ENCODE data around the gene HEMGN. TPM values are rescaled to one million over a fixed set of nuclear protein-coding genes. Genes with fewer than 3 reads are reported as not detected.
A peak's percentile ranks its signal among the peaks of the same experiment; 100 is the strongest.

The HEMGN gene
- polyA plus RNA-seq, 1 donor from 2014 or later, result not detected

DNA sequence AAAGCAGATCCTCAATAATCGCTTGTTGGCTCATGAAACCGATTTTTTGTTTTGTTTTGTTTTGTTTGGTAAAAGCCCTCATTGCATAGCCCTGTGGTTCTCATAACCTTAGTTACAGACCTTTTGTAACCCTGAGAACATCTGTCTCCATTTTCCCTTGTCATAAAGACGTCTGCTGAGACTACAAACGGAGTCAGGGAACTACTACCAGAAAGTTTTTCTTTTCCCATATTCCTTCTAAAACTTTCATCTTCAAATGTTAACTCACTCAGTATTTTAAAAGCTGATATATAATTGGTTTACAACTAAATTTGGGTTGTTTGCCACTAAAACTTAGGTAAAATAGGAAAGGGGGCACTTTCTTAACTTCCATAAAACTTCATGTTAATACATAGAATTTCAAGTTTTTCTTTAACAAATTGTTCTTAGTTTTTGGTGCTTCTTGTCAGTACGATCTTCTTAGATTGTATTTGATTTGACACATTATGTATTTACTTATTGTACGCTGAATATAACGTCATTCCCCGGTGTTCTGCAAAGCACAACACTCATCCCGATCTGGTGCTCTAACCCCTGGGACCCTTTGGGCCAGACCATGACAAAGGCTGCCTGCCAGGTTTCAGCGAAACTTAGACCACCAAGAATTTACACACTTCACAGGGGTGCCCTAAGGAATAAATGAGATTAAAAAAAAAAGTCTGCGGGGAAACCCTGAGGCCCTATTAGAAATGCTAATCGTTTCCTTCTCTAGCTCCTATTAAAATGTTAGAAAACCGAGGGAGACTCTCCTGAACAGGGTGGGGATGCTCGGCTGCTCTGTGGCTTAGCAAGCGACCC lies 44.1 kb upstream of the HEMGN start:
- no peak overlapping the region for H3K27ac ChIP-seq (ENCODE audit: low read length)

GRCh38 chr9:97980918-97981845 lies 43.2 kb upstream of the HEMGN start:
- H3K9ac ChIP-seq (ENCODE audit: low read length), result no peak overlapping the region
- H3K4me2 ChIP-seq (ENCODE audit: low read length), result no peak overlapping the region
- no peaks in the 10 kb centered on the region for H4K20me1 ChIP-seq (ENCODE audit: insufficient read depth)
- H3K9me2 ChIP-seq (ENCODE audit: insufficient read depth, low read length), result no peaks in the 10 kb centered on the region
- TF ChIP-seq EZH2 (IDR thresholded peaks at IDR 0.05; ENCODE audit: borderline replicate concordance, insufficient read depth, low read length, poor library complexity, severe bottlenecking) (no peak), MXI1 (conservative IDR thresholded peaks at IDR 0.05; ENCODE audit: poor library complexity, severe bottlenecking) (no peak), SMC3 (conservative IDR thresholded peaks at IDR 0.05; ENCODE audit: poor library complexity) (no peak), RAD21 (conservative IDR thresholded peaks at IDR 0.05) (no peak)
- H3K4me3 ChIP-seq (ENCODE audit: low read length), result no peak overlapping the region
- no peaks in the 10 kb centered on the region for H3K9me3 ChIP-seq (ENCODE audit: low read length)
- H3K27ac ChIP-seq (ENCODE audit: low read length), result no peak overlapping the region
- no peaks in the 10 kb centered on the region for H3K36me3 ChIP-seq (ENCODE audit: insufficient read depth, low read length)
- H3K27me3 ChIP-seq (ENCODE audit: insufficient read depth, low read depth, low read length), result peaks cover 13% of the 10 kb centered on the region
- H3K79me2 ChIP-seq (replicated peaks; ENCODE audit: insufficient read depth, low read length), result peaks cover 13% of the 10 kb centered on the region
- no peaks in the 10 kb centered on the region for H3F3A ChIP-seq (ENCODE audit: insufficient read depth, low read length, poor library complexity, severe bottlenecking)
- H2AFZ ChIP-seq (ENCODE audit: low read depth, low read length), result peak overlapping the region; percentile 33

More for the DNA sequence above, 44.1 kb upstream of the HEMGN start:
- Histone ChIP-seq H3K79me2 (replicated peaks; ENCODE audit: insufficient read depth, low read length) (peaks cover 22% of the 10 kb centered on the region), H3K27me3 (ENCODE audit: insufficient read depth, low read depth, low read length) (peaks cover 13% of the 10 kb centered on the region), H4K20me1 (ENCODE audit: insufficient read depth) (no peaks in the 10 kb centered on the region), H3K9me2 (ENCODE audit: insufficient read depth, low read length) (no peaks in the 10 kb centered on the region), H3K4me3 (ENCODE audit: low read length) (peak overlapping the region; percentile 85), H3F3A (ENCODE audit: insufficient read depth, low read length, poor library complexity, severe bottlenecking) (no peaks in the 10 kb centered on the region), H3K9ac (ENCODE audit: low read length) (peak overlapping the region; percentile 76), H3K9me3 (ENCODE audit: low read length) (no peaks in the 10 kb centered on the region), H3K4me2 (ENCODE audit: low read length) (peak overlapping the region; percentile 41), H3K36me3 (ENCODE audit: insufficient read depth, low read length) (no peaks in the 10 kb centered on the region), H2AFZ (ENCODE audit: low read depth, low read length) (peak overlapping the region; percentile 91)
- TF ChIP-seq SMC3 (conservative IDR thresholded peaks at IDR 0.05; ENCODE audit: poor library complexity), result no peak
- no peak for TF ChIP-seq RAD21 (conservative IDR thresholded peaks at IDR 0.05)

DNA sequence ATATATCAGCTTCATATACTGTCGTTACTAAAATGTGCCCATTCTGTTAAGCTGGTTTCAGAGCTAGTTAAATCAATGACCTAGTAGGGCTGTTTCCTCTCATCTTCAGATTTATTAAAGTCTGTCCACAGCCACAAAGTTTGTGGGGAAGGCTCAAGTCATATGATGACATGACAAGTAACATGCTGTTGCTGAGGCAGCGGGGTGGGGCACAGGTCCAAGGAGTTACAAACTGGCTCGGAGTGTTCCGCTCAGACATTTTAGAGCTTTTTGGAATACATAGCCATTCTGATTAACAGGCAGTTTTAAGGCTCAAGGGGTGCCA lies 42.5 kb upstream of the HEMGN start:
- TF ChIP-seq, protein P1, sequence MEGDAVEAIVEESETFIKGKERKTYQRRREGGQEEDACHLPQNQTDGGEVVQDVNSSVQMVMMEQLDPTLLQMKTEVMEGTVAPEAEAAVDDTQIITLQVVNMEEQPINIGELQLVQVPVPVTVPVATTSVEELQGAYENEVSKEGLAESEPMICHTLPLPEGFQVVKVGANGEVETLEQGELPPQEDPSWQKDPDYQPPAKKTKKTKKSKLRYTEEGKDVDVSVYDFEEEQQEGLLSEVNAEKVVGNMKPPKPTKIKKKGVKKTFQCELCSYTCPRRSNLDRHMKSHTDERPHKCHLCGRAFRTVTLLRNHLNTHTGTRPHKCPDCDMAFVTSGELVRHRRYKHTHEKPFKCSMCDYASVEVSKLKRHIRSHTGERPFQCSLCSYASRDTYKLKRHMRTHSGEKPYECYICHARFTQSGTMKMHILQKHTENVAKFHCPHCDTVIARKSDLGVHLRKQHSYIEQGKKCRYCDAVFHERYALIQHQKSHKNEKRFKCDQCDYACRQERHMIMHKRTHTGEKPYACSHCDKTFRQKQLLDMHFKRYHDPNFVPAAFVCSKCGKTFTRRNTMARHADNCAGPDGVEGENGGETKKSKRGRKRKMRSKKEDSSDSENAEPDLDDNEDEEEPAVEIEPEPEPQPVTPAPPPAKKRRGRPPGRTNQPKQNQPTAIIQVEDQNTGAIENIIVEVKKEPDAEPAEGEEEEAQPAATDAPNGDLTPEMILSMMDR (IDR thresholded peaks at IDR 0.05; ENCODE audit: poor library complexity, severe bottlenecking), result no peak
- TF ChIP-seq EP300 (conservative IDR thresholded peaks at IDR 0.05; ENCODE audit: poor library complexity, severe bottlenecking) (no peak), RAD21 (conservative IDR thresholded peaks at IDR 0.05) (no peak), SMC3 (conservative IDR thresholded peaks at IDR 0.05; ENCODE audit: poor library complexity) (no peak), EZH2 (IDR thresholded peaks at IDR 0.05; ENCODE audit: borderline replicate concordance, insufficient read depth, low read length, poor library complexity, severe bottlenecking) (no peak), TAF1 (IDR thresholded peaks at IDR 0.05; ENCODE audit: low read depth) (no peak), POLR2AphosphoS5 (IDR thresholded peaks at IDR 0.05) (no peak)
- TF ChIP-seq, protein P2, sequence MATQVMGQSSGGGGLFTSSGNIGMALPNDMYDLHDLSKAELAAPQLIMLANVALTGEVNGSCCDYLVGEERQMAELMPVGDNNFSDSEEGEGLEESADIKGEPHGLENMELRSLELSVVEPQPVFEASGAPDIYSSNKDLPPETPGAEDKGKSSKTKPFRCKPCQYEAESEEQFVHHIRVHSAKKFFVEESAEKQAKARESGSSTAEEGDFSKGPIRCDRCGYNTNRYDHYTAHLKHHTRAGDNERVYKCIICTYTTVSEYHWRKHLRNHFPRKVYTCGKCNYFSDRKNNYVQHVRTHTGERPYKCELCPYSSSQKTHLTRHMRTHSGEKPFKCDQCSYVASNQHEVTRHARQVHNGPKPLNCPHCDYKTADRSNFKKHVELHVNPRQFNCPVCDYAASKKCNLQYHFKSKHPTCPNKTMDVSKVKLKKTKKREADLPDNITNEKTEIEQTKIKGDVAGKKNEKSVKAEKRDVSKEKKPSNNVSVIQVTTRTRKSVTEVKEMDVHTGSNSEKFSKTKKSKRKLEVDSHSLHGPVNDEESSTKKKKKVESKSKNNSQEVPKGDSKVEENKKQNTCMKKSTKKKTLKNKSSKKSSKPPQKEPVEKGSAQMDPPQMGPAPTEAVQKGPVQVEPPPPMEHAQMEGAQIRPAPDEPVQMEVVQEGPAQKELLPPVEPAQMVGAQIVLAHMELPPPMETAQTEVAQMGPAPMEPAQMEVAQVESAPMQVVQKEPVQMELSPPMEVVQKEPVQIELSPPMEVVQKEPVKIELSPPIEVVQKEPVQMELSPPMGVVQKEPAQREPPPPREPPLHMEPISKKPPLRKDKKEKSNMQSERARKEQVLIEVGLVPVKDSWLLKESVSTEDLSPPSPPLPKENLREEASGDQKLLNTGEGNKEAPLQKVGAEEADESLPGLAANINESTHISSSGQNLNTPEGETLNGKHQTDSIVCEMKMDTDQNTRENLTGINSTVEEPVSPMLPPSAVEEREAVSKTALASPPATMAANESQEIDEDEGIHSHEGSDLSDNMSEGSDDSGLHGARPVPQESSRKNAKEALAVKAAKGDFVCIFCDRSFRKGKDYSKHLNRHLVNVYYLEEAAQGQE (IDR thresholded peaks at IDR 0.05; ENCODE audit: borderline replicate concordance), result no peak
- Histone ChIP-seq H3K9me3 (ENCODE audit: low read length) (no peaks in the 10 kb centered on the region), H3K36me3 (ENCODE audit: insufficient read depth, low read length) (no peaks in the 10 kb centered on the region), H3K4me2 (ENCODE audit: low read length) (no peak overlapping the region), H3K9me2 (ENCODE audit: insufficient read depth, low read length) (no peaks in the 10 kb centered on the region), H3K27me3 (ENCODE audit: insufficient read depth, low read depth, low read length) (peaks cover 13% of the 10 kb centered on the region), H3K4me3 (ENCODE audit: low read length) (no peak overlapping the region), H2AFZ (ENCODE audit: low read depth, low read length) (no peak overlapping the region), H4K20me1 (ENCODE audit: insufficient read depth) (no peaks in the 10 kb centered on the region), H3K27ac (ENCODE audit: low read length) (no peak overlapping the region), H3F3A (ENCODE audit: insufficient read depth, low read length, poor library complexity, severe bottlenecking) (no peaks in the 10 kb centered on the region), H3K9ac (ENCODE audit: low read length) (no peak overlapping the region), H3K79me2 (replicated peaks; ENCODE audit: insufficient read depth, low read length) (peaks cover 6% of the 10 kb centered on the region)
